Cardiac fibroblast (primary cell): Measurements from ENCODE around the gene EXOSC6.
"Not testable (repeated sequence)": the region's sequence is repeated elsewhere in the genome, so short reads cannot be mapped to it uniquely, and the experiment has no call there.

Experiments
- DNase-seq, 2 donors: peaks; one replicate each; pipeline versions ENCODE4 v3.0.0 to v3.0.0-alpha.2; 2010; ENCODE audit warnings: low read depth in 2 of 2
- H3K4me3 ChIP-seq, 2 donors: replicated peaks in 1 of 2; 1 replicate in 1 of 2; 2 replicates in 1 of 2; pipeline ENCODE4 v1.5.1; 2011; ENCODE audit warnings: low read depth in 2 of 2, low read length in 2 of 2, mild to moderate bottlenecking in 2 of 2, moderate library complexity in 1 of 2

Gene EXOSC6

DNA sequence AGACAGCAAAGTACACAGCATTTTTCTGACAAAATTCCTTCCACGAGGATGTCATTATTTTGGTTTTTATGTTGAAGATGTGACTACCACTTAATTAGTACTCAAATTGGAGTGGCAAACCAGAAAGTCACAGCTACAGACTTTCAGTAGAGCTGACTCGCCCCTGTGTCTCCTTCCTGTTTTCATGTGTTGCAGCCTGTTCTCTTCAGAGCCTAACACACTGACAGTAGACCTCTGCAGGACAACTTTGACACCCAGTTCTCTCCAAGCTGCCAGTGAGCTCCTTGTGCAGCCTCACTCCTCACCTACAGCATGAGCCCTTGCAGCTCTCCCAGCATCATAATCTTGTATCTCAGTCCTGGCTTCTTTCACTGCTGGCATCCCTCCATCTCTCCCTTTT, 29.2 kb downstream of the EXOSC6 start:
- H3K4me3 ChIP-seq, DNase-seq: not testable (repeated sequence)

DNA sequence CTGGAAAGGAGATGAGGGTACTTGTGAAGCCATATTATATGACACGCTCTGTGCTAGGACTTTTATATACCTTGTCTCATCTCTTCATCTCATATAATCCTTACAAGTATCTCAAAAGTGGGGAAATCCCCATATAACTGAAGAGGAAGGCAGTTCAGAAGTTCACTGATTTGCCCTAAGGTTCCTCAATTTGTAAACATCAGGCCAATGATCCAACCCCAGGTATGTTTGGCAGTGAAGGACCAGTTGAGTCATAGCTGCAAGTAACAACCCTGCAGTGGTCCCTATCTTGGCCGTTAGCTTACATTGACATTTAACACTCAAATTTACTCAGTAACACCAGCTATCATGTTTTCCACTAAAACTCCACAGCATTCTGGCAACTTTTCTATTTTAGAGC, 33.2 kb downstream of the EXOSC6 start:
- not testable (repeated sequence) for DNase-seq, H3K4me3 ChIP-seq

DNA sequence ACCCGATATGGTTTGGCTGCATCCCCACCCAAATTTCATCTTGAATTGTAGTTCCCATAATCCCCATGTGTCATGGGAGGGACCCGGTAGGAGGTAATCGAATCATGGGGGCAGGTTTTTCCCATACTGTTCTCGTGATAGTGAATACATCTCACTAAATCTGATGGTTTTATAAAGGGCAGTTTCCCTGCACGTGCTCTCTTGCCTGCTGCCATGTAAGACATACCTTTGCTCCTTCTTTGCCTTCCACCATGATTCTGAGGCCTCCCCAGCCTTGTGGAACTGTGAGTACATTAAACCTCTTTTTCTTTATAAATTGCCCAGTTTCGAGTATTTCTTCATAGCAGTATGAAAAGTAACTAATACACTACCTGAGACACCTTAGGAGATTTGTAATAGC, 45.4 kb downstream of the EXOSC6 start:
- not testable (repeated sequence) for DNase-seq, H3K4me3 ChIP-seq

DNA sequence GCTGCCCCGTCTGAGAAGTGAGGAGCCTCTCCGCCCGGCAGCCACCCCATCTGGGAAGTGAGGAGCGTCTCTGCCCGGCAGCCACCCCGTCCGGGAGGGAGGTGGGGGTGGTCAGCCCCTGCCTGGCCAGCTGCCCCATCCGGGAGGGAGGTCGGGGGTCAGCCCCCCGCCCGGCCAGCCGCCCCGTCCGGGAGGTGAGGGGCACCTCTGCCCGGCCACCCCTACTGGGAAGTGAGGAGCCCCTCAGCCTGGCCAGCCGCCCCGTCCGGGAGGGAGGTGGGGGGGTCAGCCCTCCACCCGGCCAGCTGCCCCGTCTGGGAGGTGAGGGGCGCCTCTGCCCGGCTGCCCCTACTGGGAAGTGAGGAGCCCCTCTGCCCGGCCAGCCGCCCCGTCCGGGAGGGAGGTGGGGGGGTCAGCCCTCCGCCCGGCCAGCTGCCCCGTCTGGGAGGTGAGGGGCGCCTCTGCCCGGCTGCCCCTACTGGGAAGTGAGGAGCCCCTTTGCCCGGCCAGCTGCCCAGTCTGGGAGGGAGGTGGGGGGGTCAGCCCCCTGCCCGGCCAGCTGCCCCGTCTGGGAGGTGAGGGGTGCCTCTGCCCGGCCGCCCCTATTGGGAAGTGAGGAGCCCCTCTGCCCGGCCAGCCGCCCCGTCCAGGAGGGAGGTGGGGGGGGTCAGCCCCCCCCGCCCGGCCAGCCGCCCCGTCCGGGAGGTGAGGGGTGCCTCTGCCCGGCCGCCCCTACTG, 46.9 kb downstream of the EXOSC6 start:
- DNase-seq, H3K4me3 ChIP-seq: not testable (repeated sequence)

DNA sequence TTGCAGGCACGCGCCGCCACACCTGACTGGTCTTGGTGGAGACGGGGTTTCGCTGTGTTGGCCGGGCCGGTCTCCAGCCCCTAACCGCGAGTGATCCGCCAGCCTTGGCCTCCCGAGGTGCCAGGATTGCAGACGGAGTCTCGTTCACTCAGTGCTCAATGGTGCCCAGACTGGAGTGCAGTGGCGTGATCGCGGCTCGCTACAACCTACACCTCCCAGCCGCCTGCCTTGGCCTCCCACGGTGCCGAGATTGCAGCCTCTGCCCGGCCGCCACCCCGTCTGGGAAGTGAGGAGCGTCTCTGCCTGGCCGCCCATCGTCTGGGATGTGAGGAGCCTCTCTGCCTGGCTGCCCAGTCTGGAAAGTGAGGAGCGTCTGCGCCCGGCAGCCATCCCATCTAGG, 47.7 kb downstream of the EXOSC6 start:
- DNase-seq, H3K4me3 ChIP-seq: not testable (repeated sequence)

DNA sequence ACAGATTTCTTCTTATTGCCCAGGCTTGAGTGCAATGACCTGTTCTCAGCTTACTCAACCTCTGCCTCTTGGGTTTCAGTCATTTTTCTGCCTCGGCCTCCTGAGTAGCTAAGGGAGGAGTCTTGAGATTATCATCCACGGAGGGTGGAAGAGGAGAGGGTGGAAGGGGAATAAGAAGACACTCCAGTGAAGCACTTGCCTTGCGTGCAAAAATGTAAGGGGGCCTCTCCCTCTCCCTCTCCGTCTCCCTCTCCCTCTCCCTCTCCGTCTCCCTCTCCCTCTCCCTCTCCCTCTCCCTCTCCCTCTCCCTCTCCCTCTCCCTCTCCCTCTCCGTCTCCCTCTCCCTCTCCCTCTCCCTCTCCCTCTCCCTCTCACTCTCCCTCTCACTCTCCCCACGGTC, 48.2 kb downstream of the EXOSC6 start:
- DNase-seq = peak in 1 of 2 donors; percentile 2
- H3K4me3 ChIP-seq = not testable (repeated sequence)

DNA sequence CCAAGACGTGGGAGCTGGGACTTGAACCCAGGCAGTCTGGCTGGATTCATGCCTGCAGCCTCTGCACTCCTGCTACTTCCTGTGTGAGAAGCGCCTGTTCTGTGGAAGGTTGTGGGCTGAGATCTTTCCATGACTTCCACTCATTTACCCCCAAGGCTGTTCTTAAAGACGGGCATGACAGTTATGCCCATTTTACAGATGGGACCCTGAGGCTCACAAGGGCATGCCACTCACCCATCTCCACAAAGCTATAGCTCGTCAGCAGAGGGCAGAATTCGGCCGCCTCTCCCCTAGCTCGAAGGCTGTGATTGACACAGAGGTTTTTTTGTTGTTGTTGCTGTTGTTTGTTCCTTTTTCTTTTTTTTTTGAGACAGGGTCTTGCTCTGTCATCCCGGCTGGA, 51.7 kb downstream of the EXOSC6 start:
- not testable (repeated sequence) for DNase-seq, H3K4me3 ChIP-seq

DNA sequence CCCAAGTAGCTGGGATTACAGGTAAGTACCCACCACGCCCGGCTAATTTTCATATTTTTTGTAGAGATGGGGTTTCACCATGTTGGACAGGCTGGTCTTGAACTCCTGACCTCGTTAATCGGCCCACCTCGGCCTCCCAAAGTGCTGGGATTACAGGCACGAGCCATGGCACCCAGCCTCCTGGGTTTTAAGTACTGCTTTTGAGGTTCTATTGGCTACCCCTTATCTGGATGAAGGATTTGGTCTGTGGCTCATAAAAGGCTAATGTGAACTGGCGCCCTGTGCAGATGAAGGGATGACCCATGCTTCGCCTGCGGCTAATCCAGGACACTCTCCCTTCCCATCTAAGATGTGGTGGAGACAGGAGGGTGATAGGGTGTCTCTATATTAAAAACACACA, 52.6 kb downstream of the EXOSC6 start:
- not testable (repeated sequence) for H3K4me3 ChIP-seq, DNase-seq

DNA sequence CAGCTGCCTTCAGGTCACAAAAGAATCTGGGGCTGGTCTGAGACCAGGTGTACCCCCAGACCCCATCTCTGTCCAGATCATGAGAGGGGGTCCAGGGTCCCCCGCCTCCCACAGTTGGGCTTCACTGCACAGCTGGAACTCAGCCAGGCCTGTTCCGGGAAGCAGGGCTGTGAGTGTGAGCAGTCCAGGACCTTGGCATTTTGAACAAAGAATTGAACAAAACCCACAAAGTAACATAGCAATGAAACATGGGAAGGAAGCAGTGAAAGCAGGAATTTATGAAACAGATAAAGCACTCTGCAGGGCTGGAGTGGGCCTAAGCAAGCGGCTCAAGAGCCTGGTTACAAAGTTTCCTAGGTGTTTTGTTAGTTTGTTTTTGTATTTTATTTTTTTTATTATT, 53.1 kb downstream of the EXOSC6 start:
- DNase-seq = peak; percentile 22 to 54
- not testable (repeated sequence) for H3K4me3 ChIP-seq

DNA sequence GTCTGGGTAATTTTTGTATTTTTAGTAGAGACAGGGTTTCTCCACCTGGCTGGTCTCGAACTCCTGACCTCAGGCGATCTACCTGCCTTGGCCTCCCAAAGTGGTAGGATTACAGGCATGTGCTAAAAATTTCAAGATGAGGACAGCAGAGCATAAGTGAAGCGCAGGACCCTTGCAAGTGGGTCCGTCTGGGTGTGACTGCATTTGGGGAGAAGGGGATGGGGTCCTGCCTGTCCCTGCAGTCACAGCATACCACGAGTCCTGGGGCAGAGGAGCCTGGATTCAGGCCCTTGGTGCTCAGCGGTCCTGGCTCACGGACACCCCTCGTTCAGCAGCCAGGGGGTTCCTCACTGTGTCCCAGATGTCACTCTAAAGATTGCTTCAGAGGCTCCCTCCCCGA, 53.5 kb downstream of the EXOSC6 start:
- not testable (repeated sequence) for DNase-seq, H3K4me3 ChIP-seq

DNA sequence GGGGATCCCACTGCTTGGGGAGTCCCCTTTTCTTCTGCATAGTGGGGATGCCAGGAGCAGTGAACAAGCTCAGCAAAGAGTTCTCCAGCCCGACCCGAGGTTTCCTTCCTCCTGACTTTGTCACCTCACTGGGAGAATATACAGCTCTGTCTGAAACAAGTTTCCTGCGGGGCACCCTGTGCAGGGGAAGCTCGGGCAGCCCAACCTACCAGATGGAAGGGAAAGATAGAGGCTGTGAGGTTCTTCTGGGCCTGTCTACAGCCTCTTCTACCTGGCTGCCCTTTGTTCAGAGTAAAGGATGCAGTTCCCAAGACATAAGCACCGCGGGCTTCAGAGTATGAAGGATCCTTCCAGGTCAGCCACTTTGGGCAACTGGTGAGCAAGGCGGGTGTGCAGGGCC, 54.1 kb downstream of the EXOSC6 start:
- H3K4me3 ChIP-seq, DNase-seq: not testable (repeated sequence)
